Stomach (tissue), 4 donors: Measurements from ENCODE around the gene FMN2.

Source experiments
- CTCF ChIP-seq, 7 experiments: fragments of 450-650 bp in 4 of 7; fragments of 200-600 bp in 3 of 7; sonication (generic) in 3 of 7; IDR thresholded peaks; one replicate each; pipeline ENCODE4 v1.5.1; 2016 to 2019; ENCODE audit warnings: antibody characterized with exemption in 7 of 7, control low read depth in 2 of 7, mild to moderate bottlenecking in 1 of 7
- POLR2A ChIP-seq, 4 donors: fragments of 450-650 bp; IDR thresholded peaks; one replicate each; pipeline ENCODE4 v1.6.1; 2016; ENCODE audit warnings: antibody characterized with exemption in 4 of 4, control low read depth in 2 of 4, mild to moderate bottlenecking in 1 of 4, moderate library complexity in 1 of 4

DNA sequence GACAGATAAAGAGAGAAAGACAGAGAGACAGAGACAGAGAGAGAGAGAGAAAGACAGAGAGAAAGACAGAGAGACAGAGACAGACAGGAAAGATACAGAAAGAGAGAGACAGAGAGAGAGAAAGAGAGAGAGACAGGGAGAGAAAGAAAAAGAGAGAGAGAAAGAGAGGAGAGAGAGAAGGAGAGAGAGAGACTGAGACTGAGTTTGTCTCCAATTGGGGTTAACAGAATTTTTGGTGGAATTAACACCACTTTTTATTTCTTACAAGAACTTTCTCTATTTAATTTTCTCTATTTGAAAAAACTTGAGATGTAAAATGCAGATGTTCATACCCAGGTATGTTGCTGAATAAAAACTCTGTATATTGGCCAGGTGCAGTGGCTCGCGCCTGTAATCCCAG lies 56.6 kb downstream of the FMN2 start:
- TF ChIP-seq POLR2A (IDR thresholded peaks at IDR 0.05) (no peak), CTCF (IDR thresholded peaks at IDR 0.05) (no peak)
